Ectodermal cell (in vitro differentiated cells): ENCODE measurements around the gene SAG.

Source experiments
- H3K27ac ChIP-seq: 2 replicates; pipeline ENCODE4 v1.7.0; 2013; ENCODE audit warnings: mild to moderate bottlenecking, low read depth, low read length; ENCODE audit not compliant: insufficient read depth, poor library complexity, severe bottlenecking
- H3K27me3 ChIP-seq: 2 replicates; pipeline ENCODE4 v1.7.0; 2013; ENCODE audit warnings: mild to moderate bottlenecking, low read length; ENCODE audit not compliant: insufficient read depth, control insufficient read depth, poor library complexity, severe bottlenecking
- H3K36me3 ChIP-seq: one replicate; pipeline ENCODE4 v1.7.0; 2013; ENCODE audit warnings: low read length; ENCODE audit not compliant: control insufficient read depth, insufficient read depth
- H3K4me1 ChIP-seq: one replicate; pipeline ENCODE4 v1.7.0; 2013; ENCODE audit warnings: low read length; ENCODE audit not compliant: control insufficient read depth, insufficient read depth
- H3K4me3 ChIP-seq: 2 replicates; pipeline ENCODE4 v1.7.0; 2013; ENCODE audit warnings: low read depth, low read length, control low read depth; ENCODE audit not compliant: insufficient read depth
- H3K9me3 ChIP-seq: 2 replicates; pipeline ENCODE4 v1.7.0; 2013; ENCODE audit warnings: mild to moderate bottlenecking, low read length, moderate library complexity; ENCODE audit not compliant: control insufficient read depth
- WGBS, 2 experiments: methylation state at CpG; one replicate each; pipeline ENCODE4 v1.1.7; 2013; ENCODE audit warnings: missing lambda C conversion rate in 2 of 2; 5-methylcytosine and 5-hydroxymethylcytosine counted together

SAG gene

DNA sequence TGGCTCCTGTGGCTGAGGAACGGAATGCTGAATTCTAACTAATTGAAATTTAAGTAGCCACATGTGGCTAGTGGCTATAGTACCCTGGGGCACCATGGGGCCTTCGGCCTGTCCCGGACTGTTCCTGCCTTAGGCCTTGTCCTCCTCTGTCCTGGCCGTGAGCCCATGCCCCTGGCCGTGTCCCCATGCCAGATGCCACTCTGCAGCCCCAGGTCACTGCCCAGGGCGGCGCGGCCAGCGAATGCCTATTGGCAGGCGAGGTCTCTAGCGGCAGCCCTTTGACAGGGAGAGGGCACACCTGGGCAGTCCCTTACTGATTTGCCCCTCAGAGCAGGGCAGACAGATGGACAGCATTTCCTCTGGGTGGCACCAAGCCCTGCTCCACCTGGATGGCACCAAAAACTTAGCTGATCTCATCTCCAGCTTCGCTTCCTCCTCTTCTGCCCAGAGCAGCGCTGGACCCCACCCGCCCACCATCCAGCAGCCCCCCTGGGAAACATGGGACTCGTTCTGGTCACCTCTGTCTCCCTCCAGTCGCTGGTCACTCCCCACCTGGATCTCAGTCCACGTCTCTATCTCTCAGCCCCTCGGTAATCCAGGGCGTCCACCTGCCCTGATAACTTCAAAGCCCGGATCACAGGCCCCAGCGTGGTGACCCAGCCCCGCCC lies 45.6 kb downstream of the SAG start:
- 72 to 77% methylated on average over 22 of the region's 22 CpGs for WGBS, 2 experiments
- no peaks in the 10 kb centered on the region for H3K36me3 ChIP-seq
- H3K4me1 ChIP-seq = peaks cover 14% of the 10 kb centered on the region
- no peaks in the 10 kb centered on the region for H3K9me3 ChIP-seq
- peak overlapping the region; percentile 73 for H3K27ac ChIP-seq
- H3K4me3 ChIP-seq = peak overlapping the region; percentile 49
- H3K27me3 ChIP-seq = peaks cover 31% of the 10 kb centered on the region

DNA sequence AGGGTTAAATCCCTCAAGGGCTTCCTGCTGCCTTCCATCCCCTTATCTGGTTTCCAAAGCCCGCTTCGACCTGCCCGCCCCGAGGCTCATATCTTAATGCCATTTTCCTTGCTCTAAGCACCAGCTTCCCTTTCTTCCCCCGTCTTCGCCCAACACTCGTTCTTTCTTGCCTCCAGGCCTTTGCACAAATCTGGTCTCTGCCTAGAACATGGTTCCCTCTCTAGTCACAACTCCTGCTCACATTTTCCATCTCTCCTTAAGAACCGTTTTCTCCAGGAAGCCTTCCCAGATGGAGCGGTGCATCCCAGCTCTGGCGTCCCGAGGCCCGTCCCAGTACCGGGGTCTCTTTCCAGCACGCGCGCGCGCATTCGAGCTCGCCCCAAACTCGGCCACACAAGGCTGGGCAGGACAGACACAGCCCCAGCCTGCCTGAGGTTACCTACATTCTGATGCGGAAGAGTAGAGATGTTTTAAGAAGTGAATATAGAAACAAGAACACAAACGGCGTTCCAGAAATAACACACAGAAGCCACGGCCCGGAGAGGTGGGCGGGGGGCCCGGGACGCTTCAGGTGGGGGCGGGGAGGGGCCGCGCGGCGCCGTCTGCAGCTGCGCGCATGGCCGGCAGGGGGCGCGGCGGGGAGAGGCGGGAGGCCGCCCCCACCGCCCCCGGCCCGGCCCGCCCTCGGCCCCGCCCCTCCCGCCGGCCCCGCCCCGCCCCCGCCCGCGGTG lies 46.3 kb downstream of the SAG start, which contains the start of gene DGKD:
Gene DGKD (plus strand): TSS at position 726 of the 731 bp plus-strand sequence. CDS start 25 bp downstream, outside the sequence.
- Histone ChIP-seq H3K9me3 (no peaks in the 10 kb centered on the region), H3K27ac (peak within 1 kb of the TSS; percentile 73), H3K36me3 (no peaks in the 10 kb centered on the region), H3K4me3 (peak within 1 kb of the TSS; percentile 63), H3K4me1 (peaks cover 13% of the 10 kb centered on the region), H3K27me3 (peaks cover 30% of the 10 kb centered on the region)
- 3 to 4% methylated on average over 56 of the region's 56 CpGs for WGBS, 2 experiments

DNA sequence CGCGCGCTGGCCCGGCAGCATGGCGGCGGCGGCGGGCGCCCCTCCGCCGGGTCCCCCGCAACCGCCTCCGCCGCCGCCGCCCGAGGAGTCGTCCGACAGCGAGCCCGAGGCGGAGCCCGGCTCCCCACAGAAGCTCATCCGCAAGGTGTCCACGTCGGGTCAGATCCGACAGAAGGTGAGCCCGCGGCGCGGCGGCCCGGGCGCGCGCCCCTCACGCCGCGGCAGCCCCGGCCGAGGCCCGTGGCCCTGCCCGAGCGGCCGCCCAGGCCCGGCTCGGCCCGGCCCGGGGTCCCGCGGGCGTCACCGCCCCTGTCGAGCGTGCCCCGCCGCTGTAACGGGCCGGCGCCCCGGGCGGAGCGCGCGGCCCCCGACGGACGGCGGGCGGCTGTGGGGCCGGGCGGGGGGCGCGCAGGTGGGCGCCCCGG lies 46.9 kb downstream of the SAG start:
- Histone ChIP-seq H3K27me3 (peaks cover 25% of the 10 kb centered on the region), H3K4me3 (peak overlapping the region; percentile 63), H3K9me3 (no peaks in the 10 kb centered on the region), H3K27ac (no peak overlapping the region), H3K4me1 (peaks cover 7% of the 10 kb centered on the region), H3K36me3 (no peaks in the 10 kb centered on the region)
- 0% methylated on average over 77 of the region's 77 CpGs for WGBS, 2 experiments

DNA sequence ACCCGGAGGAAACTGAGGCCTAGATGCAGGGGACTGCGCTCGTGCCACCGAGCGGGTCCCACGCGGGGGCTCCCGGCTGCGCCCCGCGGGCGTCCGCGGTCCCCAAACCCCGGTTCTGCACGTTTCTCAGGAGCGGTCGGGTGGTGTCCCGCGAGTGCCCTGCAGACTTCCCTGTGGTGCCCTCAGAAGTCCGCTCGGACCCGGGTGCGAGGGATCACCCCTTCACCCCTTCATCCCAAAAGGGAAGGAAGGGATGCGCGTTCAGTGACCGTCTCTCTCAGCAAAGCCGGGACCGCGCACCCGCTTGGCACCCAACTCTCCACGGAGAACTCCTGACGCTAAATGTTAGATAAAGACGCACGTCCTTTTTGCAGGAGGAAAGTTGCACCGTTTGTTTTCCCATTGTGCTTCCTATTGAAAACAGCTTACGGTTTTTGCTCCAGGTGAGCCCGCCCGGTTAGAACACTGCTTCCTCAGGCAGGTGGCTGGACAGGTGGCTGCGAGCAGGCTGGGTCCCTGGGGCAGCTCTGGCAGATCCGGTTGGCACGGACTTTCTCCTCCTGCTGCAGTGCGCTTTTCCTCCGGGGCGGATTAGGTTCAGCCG lies 47.5 kb downstream of the SAG start:
- H3K27ac ChIP-seq = no peak overlapping the region
- no peaks in the 10 kb centered on the region for H3K36me3 ChIP-seq
- peak overlapping the region; percentile 63 for H3K4me3 ChIP-seq
- peaks cover 7% of the 10 kb centered on the region for H3K4me1 ChIP-seq
- peaks cover 25% of the 10 kb centered on the region for H3K27me3 ChIP-seq
- H3K9me3 ChIP-seq = no peaks in the 10 kb centered on the region
- WGBS, 2 experiments = 7% methylated on average over 46 of the region's 46 CpGs

DNA sequence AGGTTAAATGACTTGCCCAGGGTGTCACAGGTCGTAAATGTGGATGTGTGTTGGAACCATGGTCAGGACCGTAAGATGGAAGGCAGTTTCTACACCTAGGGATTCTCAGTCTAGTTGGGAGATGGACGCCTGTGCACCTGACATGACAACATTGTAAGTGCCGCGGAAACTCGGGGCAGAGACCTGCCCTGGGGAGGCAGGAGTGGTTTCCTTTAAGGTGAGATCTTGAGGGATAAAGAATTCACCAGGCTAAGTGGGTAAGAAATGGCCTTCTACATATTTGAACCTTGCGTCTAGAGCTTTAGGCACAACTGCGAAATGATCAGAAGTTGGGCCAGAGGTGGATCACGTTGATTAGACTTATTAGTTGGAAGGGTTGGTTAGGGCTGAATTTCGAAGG lies 48.3 kb downstream of the SAG start:
- no peak overlapping the region for H3K27ac ChIP-seq
- WGBS, 2 experiments = 96 to 97% methylated on average over 10 of the region's 10 CpGs
- peaks cover 7% of the 10 kb centered on the region for H3K4me1 ChIP-seq
- H3K9me3 ChIP-seq = no peaks in the 10 kb centered on the region
- H3K36me3 ChIP-seq = no peaks in the 10 kb centered on the region
- H3K4me3 ChIP-seq = no peak overlapping the region
- H3K27me3 ChIP-seq = peaks cover 25% of the 10 kb centered on the region

DNA sequence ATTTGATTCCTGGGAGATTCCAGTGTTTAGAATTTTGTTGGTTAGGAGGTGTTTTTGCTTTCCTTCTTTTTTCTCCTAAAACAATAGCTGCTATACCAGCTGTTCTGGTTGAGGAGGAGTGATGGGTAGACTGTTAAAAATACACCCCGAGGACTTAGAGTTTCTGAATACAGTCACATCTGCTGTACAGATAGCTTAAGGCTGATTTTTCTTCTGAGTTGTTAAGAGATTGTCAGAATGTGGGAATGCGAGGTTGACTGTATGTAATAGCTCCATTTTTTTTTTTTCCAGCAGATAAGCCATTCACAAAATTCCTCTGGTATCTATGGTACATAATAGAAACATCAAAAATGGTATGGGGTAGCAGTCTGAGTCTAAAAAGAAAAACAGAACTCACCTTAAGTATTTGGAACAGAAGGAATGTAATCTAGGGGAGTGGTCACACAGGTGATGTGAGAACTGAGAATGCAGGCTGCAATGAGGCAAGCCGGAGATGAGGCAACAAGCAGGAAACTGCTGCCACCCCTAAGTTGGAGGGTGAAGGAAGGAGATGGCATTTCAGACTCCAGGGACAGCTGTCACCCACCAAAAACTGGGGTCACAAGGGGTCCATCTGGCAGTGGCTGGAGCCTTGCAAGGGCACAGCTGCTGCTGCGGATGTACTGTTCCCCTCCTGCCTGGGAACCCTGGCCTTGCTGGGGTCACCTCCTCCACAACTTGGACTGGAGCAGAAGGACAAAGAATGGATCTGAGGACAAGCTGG lies 49.1 kb downstream of the SAG start:
- WGBS, 2 experiments = 95 to 97% methylated on average over 3 to 4 of the region's 4 CpGs
- Histone ChIP-seq H3K9me3 (no peaks in the 10 kb centered on the region), H3K27me3 (peaks cover 25% of the 10 kb centered on the region), H3K4me3 (no peak overlapping the region), H3K4me1 (peaks cover 7% of the 10 kb centered on the region), H3K27ac (no peak overlapping the region), H3K36me3 (no peaks in the 10 kb centered on the region)

DNA sequence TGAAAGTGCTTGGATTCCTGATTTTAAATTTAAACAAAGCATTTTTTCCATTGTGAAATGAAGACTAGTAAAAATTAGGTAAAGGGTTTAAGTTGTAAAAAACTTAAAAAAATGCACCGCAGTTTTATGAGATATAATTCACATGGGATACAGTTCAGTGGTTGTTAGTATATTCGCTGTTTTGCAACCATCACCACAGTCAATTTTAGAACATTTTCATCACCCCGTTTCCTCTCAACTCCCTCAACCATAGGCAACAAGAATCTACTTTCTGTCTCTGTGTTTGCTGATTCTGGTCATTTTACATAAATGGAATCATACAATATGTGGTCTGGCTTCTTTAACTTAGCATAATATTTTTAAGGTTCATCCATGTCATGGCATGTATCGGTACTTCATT lies 50.7 kb downstream of the SAG start:
- Histone ChIP-seq H3K36me3 (no peaks in the 10 kb centered on the region), H3K9me3 (no peaks in the 10 kb centered on the region), H3K27ac (no peak overlapping the region), H3K4me1 (peaks cover 5% of the 10 kb centered on the region), H3K4me3 (no peak overlapping the region), H3K27me3 (peaks cover 23% of the 10 kb centered on the region)
- WGBS, 2 experiments = 90 to 100% methylated on average over 2 to 4 of the region's 4 CpGs

DNA sequence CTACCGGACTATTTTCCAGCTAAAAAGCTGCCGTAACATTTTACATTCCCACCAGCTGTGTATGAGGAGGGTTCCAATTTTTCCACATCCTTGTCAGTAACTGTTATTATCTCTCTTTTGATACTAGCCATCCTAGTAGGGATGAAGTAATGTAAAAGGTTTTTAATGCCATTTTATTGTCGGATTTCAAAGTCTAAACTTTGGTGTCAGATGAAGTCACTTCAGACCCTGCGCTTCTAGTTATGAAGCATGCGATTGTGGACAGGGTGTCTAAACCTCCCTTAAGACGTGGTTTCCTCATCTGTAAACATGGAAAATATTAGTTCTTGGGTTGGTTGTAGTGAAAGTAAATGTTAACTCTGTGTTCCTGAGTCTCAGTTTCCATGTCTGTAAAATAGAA lies 51.3 kb downstream of the SAG start:
- Histone ChIP-seq H3K27ac (no peak overlapping the region), H3K4me3 (no peak overlapping the region), H3K4me1 (no peaks in the 10 kb centered on the region), H3K27me3 (peaks cover 19% of the 10 kb centered on the region), H3K36me3 (no peaks in the 10 kb centered on the region), H3K9me3 (no peaks in the 10 kb centered on the region)
- 96 to 97% methylated on average over 5 to 6 of the region's 6 CpGs for WGBS, 2 experiments

DNA sequence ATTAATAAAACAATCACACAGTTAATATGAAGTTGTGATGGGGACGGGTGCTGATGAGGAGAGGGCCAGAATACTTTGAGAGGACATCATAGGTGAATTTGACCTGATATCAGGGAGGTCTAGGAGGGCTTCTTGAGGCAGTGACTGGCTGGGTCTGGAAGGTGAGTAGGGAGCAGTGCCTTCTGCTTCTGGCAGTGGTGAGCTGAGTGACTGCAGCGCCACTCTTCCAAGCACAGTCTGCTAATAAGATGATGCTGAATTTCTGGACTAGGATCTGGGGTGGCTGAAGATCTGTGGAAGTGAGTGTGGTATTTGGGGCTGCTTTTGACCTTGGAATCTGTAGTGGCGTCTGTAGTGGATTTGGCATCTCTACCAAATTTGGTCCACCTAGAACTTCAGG lies 52.2 kb downstream of the SAG start:
- no peaks in the 10 kb centered on the region for H3K4me1 ChIP-seq
- no peak overlapping the region for H3K4me3 ChIP-seq
- no peak overlapping the region for H3K27ac ChIP-seq

DNA sequence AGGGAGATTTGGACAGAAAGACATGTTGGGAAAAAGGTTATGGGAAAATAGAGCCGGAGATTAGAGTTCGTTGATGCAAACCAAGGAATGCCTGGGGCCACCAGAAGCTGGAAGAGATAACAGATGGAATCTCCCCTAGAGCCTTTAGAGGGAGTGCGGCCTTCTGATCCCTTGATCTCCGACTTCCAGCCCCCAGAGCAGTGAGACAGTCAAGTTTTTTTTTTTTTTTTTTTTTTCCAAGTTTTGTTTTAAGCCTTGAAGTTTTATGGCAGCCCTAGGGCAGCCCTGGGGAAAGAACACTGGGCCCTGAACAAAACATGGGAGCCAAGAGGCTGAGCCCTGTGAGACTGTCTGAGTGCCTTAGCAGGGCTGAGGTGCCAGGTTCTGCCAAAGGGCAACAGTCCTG lies 53.2 kb downstream of the SAG start:
- no peaks in the 10 kb centered on the region for H3K36me3 ChIP-seq
- 86% methylated on average over 4 of the region's 4 CpGs for WGBS, 2 experiments
- no peak overlapping the region for H3K4me3 ChIP-seq
- no peak overlapping the region for H3K27ac ChIP-seq
- no peaks in the 10 kb centered on the region for H3K9me3 ChIP-seq
- H3K27me3 ChIP-seq = peaks cover 8% of the 10 kb centered on the region
- no peaks in the 10 kb centered on the region for H3K4me1 ChIP-seq

More for the DNA sequence above, 52.2 kb downstream of the SAG start:
- Histone ChIP-seq H3K27me3 (peaks cover 18% of the 10 kb centered on the region), H3K36me3 (no peaks in the 10 kb centered on the region), H3K9me3 (no peaks in the 10 kb centered on the region)
- 93 to 96% methylated on average over 2 to 3 of the region's 3 CpGs for WGBS, 2 experiments
